Measurements from ENCODE around the gene MCAM.
A peak's percentile ranks its signal among the peaks of the same experiment; 100 is the strongest.

MCAM gene

DNA sequence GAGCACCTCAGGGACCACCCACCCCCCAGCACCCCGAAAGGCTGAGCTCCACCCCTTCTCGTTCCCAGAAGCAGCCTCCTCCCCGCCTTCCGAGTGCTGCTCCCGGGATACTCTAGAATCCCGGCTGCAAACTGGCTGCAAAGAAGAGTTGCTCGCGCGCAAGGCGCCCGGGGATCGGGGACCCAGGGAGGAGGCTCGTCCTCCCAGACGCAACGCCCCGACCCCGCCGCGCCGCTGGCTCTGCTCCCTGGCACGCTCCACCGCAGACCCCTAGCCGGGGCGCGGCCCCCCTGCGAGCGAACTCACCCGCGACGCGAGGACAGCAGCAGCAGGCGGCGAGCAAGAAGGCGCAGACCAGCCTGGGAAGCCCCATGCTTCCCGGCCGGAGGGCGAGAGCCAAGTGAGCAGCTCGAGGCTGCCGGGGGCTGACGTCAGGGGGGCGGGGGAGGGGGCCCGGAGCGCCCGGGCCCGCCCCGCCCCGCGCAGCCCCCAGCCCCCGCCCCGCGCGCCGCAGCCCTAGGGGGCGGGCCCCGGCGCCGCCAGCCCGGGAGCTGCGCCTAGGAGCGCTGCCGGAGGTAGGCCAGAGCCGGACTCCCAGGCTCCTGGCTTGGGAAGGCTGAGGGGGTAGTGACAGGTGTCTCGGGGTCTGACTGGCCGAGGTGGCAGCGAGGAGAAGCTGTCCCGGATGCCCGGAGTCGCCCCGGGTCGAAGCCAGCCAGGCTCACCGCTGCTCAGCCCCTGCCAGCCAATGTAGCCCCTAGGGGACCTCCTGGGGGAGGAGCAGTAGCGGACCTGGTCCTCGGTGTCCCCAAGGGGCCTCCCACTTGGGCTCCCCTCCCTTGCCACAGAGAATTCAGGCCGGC lies at the start of gene MCAM:
TSS of gene MCAM (minus strand) at position 402 of the 863 bp plus-strand sequence. CDS start at position 373, 29 bp downstream.
- no peak for DNase-seq (ENCODE audit: low read depth in 2 of 2)

GRCh38 chr11:119365071-119365591 lies 48.2 kb upstream of the MCAM start:
- no peak for DNase-seq (ENCODE audit: low read depth in 2 of 2)

DNA sequence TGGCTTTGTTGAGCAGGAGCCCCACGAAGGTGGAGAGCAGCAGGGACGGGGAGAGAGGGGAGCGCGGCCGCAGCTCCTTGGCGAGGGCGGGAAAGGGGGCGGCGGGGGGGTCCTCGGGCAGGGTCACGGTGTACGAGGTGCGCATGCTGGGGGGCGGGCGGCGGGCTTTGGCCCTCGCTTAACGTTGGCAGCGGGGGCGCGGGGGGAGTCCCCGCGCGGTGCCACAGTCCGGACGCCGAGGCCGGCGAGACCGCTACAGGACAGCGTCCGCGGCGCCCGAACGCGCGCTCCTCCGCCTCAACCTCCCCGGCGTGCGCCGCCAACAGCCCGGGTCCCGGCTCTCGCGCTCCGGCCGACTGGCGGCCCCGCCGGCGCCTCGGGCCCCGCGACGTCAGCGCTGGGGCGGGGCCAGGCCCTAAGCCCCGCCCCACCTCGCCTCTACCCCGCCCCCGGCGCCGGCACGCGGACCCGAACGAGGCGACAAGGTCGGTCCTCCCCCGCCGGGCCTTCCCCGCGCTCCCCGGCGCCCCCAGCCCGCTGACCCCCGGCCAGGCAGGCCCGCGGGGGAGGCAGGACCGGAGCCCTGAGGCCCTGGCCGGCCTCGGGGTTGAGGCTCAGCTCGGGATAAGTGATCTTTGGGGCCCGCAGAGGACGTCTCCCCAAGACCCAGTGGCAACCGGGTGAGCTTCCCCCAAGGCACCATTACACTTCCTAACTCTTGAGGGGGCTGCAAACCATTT lies 47.1 kb upstream of the MCAM start:
- DNase-seq (ENCODE audit: low read depth in 2 of 2) = peak in 1 of 2 donors; percentile 38

DNA sequence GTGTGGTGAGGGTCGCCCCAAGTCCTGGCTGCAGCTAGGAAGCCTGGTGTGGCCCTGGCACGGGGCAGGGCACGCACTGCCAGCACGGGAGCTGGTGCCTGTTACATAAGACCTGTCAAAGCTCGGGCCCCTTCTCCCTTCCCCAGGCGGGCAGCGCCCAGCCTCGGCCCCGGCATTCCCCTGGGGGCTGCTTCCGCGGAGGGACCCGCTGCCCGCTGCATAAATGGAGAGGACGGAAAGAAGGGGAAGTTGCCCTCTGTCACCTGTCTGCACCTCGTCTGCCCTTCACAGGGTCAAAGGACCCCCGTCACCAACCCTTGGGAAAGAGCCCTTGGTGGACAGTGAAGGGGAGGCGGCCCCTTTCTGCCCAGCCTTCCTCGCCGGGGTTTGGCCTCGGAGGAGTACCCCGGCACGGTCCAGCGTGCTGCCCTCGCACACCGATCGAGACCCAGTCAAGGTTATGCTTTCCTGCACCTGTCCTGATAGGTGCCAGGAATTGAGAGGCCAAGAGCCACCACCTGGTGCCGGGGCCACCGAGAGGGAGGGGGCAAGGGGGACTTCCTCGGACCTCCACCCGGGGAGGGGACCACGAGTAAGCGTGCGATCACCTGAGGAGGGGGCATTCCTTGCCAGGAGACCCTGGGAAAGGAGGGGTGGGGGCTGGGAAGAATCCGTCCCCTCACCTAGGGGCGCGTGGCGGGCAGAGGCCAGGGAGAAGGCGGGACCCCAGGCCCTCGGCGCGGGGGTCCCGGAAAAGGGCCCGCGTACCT lies 46.3 kb upstream of the MCAM start:
- no peak for DNase-seq (ENCODE audit: low read depth in 2 of 2)

- no peak for DNase-seq (ENCODE audit: low read depth in 2 of 2)
Observed at GRCh38 chr11:119362741-119363080, 45.8 kb upstream of the MCAM start.

- DNase-seq (ENCODE audit: low read depth in 2 of 2) = no peak
Observed at GRCh38 chr11:119361941-119362725, 45.2 kb upstream of the MCAM start.

DNA sequence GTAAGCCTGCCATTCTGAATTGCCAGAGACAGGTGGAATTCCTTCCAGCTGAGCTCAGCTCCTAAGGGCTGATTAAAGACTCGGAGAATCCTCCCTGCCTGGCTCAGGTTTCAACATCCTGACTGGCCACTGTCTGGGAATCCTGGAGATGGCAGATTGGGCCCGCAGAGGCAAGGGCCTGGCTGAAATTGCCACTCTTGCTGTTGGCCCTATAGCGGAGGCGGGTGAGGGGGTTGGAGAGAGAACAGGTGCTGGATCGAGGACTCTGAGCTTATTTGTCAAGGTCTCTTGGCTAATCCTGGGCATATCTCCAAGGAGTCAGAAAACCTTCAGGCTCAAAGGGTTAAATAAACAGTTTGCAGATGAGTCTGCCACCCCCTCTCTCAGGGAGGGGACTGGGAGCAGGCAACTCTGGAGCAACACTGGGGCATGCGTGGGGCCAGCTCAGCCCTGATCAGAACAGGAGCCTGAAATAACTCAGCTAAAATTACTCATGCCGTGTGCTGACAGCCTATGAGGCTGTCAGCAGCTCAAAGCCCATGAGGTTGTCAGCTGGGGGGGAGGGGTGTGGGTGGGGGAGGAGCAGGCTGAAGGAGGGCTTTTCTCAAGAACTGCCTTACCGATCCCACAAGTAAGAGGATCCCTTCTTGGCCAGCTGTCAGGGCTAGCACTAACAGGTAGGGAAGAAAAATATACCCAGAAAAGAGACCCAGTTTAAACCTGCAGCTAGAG lies 44.3 kb upstream of the MCAM start:
- peak; percentile 26 to 40 for DNase-seq (ENCODE audit: low read depth in 2 of 2)

GRCh38 chr11:119359365-119360214 lies 42.7 kb upstream of the MCAM start:
- no peak for DNase-seq (ENCODE audit: low read depth in 2 of 2)

- DNase-seq (ENCODE audit: low read depth in 2 of 2) = no peak
Observed at GRCh38 chr11:119357074-119357473, 40.1 kb upstream of the MCAM start.

DNA sequence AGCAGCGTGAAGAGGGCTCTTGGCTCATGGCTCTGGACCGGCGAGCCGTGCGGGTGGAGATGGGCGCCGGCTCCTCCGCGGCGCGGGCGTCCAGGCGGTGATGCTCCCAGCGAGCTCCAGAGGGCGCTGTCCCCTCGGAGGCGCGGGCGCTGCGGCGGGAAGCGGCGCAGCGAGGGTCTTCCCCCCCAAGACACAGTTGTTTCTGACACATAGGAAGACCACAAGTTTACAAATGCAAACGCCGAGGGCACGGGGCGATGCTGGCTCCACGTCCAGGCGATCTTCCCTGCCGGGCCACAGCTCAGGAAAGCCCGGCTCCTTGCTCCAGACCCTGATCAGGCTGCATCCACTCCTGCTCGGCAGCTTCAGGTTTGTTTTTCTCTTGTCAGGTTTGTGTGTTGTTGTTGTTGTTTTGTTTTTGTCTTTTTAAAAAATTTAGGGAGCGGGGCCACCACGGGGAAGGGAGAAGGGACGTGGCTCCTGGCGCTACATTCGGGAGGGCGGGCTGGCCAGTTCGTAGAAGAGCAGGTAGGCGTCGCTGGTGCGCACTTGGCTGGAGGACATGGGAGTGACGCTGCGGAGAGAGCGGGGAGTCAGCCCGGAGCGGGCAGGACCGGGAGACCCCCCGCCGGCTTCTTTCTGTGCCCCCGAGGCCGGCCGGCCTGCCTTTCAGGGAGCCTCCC lies 39.6 kb upstream of the MCAM start:
- DNase-seq (ENCODE audit: low read depth in 2 of 2) = peak; percentile 53 to 69

- no peak for DNase-seq (ENCODE audit: low read depth in 2 of 2)
Observed at GRCh38 chr11:119355091-119355843, 38.3 kb upstream of the MCAM start.

DNA sequence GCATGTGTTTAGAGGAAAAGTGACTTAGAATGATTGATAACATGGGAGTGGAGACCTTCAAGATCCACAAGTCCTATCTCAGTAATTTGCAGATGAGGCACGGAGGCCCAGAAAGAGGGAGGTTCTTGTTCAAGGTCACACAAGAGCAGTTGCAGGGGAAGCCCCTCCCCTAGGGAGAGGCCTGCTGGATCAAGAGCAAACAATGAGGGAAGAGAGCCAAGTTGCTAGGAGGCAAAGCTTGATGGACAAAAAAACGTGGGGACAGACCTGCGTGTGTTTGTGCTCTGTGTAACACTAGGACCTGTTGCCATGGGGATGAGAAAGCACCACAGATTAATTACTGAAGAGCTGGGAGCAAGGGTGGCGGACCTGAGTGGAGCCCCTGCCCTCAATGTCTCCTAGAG lies 35.9 kb upstream of the MCAM start:
- DNase-seq (ENCODE audit: low read depth in 2 of 2) = no peak

- no peak for DNase-seq (ENCODE audit: low read depth in 2 of 2)
Observed at GRCh38 chr11:119351232-119351631, 34.3 kb upstream of the MCAM start.

DNA sequence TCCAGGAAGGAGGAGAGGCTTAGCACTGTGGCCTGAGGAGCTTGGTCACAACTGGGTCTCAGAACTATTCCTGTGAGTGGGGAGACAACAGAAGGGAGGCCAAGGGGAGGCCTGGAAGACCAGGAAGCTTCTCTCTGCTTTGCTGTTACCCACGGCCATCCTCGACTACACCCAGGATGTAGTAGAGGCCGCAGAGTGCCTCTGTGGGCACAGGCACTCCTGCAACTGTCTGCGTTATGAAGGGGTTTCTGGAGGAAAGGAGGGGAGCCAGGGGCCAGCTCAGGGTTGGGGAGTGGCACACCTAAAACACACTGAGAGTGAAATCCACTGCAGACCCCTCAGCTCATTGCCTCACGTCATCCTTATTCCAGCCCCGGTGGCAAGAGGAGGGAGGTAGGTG lies 33.4 kb upstream of the MCAM start:
- DNase-seq (ENCODE audit: low read depth in 2 of 2) = no peak

- no peak for DNase-seq (ENCODE audit: low read depth in 2 of 2)
Observed at GRCh38 chr11:119347940-119348605, 31.1 kb upstream of the MCAM start.

GRCh38 chr11:119347242-119347641 lies 30.3 kb upstream of the MCAM start:
- DNase-seq (ENCODE audit: low read depth in 2 of 2) = no peak

DNA sequence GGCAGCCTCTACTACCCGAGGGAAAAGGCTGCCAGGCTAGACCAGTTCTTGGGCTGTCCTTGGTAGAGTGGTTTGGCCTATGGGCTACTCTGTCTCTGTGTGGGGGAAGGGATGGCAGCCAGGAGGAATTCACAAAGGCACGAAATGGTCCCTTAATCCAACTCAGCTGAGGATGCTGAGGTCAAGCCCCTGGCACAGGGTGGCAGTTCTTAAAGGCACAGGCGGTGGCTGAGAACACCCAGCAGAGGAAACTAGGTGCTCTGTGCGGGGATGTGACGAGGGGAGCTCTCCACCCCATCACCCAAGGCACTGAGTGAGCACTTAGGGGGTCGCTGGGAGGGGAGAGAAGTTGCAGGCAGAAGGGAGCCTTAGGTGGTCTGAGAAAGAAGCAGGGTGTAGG lies 29.7 kb upstream of the MCAM start, which contains the start of gene MFRP:
TSS of gene MFRP (minus strand) at position 101 of the 400 bp plus-strand sequence. CDS start 192 bp downstream, outside the sequence.
- no peak for DNase-seq (ENCODE audit: low read depth in 2 of 2)

GRCh38 chr11:119345685-119346084 lies 28.8 kb upstream of the MCAM start:
- DNase-seq (ENCODE audit: low read depth in 2 of 2) = no peak
